ENCODE data around the gene BMAL1. TPM values are rescaled to one million over a fixed set of nuclear protein-coding genes. Genes with fewer than 3 reads are reported as not detected.
"Not testable (repeated sequence)": the region's sequence is repeated elsewhere in the genome, so short reads cannot be mapped to it uniquely, and the experiment has no call there.

The BMAL1 gene
- total and polyA plus RNA-seq, 9 donors = 17.7 to 53.4 (median 24.8) TPM

DNA sequence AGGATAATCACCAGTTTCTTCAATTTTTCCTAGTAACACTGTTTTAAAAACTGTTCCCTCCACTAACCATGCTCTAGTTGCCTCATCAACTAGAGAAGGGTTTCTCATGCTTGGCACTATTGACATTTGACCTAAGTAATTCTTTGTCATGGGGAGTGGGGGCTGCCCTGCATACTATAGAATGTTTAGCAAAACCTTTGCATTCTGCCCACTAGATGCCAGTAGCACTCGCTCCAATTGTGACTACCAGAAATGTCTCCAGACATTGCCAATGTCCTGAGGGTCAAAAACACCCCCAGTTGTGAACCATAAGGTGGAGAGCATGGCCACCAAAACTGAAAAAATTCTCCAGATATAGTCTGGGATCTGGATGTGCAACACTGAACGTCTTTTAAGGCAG lies 27.6 kb upstream of the BMAL1 start:
- TF ChIP-seq CTCF (IDR thresholded peaks at IDR 0.05) = no peak
- TF ChIP-seq POLR2A (IDR thresholded peaks at IDR 0.05) = no peak
- TF ChIP-seq EP300 (IDR thresholded peaks at IDR 0.05) = no peak
- H3K36me3 ChIP-seq = no peaks in the 10 kb centered on the region
- 31 to 76% (median 43%) methylated on average over 2 of the region's 2 CpGs for WGBS, 3 donors

DNA sequence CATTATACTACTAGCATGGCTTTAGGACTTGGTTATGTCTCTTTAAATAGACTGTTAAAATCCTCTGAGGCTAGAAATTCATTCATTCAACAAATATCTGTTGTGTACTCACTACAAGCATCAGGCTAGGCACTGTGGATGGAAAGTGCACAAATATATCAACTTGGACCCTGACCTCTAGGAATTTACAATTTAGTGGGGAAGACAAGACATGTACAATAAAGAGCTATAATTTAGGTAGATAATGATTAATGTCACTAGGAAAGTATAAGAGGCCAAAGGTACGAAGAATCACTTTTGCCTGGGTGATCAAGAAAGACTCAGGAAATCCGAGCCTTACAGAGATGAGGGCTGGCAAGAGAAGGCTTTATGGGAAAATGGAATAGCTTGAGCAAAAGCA lies 25.6 kb upstream of the BMAL1 start:
- no peaks in the 10 kb centered on the region for H3K9me3 ChIP-seq
- no peak overlapping the region for H3K27ac ChIP-seq
- 87 to 93% (median 90%) methylated on average over 2 of the region's 2 CpGs for WGBS, 3 donors
- H3K4me3 ChIP-seq = no peak overlapping the region
- H3K27me3 ChIP-seq = no peaks in the 10 kb centered on the region
- H3K36me3 ChIP-seq = no peaks in the 10 kb centered on the region
- intact Hi-C loops (cut with DNase I) = no loop called here
- no peaks in the 10 kb centered on the region for H3K4me1 ChIP-seq (ENCODE audit: insufficient read depth)
- DNase-seq = no peak
- TF ChIP-seq CTCF (IDR thresholded peaks at IDR 0.05) (no peak), EP300 (IDR thresholded peaks at IDR 0.05) (no peak), POLR2A (IDR thresholded peaks at IDR 0.05) (no peak)

More for the DNA sequence above, 27.6 kb upstream of the BMAL1 start:
- Histone ChIP-seq H3K27ac (no peak overlapping the region), H3K4me1 (ENCODE audit: insufficient read depth) (no peaks in the 10 kb centered on the region), H3K9me3 (no peaks in the 10 kb centered on the region), H3K27me3 (no peaks in the 10 kb centered on the region), H3K4me3 (no peak overlapping the region)
- intact Hi-C loops (cut with DNase I) = no loop called here
- no peak for DNase-seq

DNA sequence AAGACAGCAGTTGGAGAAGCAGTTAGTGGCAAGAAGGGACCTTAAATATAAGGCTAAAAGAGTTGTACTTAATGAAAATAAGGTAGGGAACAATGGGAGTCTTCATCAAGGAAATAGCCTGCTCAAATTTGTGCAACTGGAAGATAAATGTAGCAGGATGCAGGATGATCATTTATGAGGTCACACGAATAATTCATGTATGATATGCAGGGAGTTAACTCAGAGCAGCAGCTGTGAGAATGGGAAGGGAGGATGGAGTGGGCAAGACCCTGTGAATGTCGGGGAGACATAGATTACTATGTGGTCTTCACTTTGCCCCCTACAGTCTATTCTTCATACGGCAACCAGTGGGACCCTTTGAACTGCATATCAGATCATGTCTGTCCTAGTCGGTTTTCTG lies 25.2 kb upstream of the BMAL1 start:
- Histone ChIP-seq H3K4me1 (ENCODE audit: insufficient read depth) (no peaks in the 10 kb centered on the region), H3K36me3 (no peaks in the 10 kb centered on the region), H3K27me3 (no peaks in the 10 kb centered on the region), H3K9me3 (no peaks in the 10 kb centered on the region), H3K27ac (no peak overlapping the region), H3K4me3 (no peak overlapping the region)
- no peak for TF ChIP-seq CTCF (IDR thresholded peaks at IDR 0.05)
- TF ChIP-seq POLR2A (IDR thresholded peaks at IDR 0.05) = no peak
- no peak for TF ChIP-seq EP300 (IDR thresholded peaks at IDR 0.05)
- WGBS, 3 donors = 61 to 73% (median 67%) methylated on average over 4 of the region's 4 CpGs
- no peak for DNase-seq
- intact Hi-C loops (cut with DNase I) = no loop called here

GRCh38 chr11:13256216-13256615 lies 21.4 kb upstream of the BMAL1 start:
- intact Hi-C loops (cut with DNase I) = no loop called here
- no peak for TF ChIP-seq POLR2A (IDR thresholded peaks at IDR 0.05)
- TF ChIP-seq CTCF (IDR thresholded peaks at IDR 0.05) = no peak
- no peak for TF ChIP-seq EP300 (IDR thresholded peaks at IDR 0.05)
- H3K9me3 ChIP-seq = no peaks in the 10 kb centered on the region
- no peak for DNase-seq
- H3K27ac ChIP-seq = no peak overlapping the region
- H3K27me3 ChIP-seq = no peaks in the 10 kb centered on the region
- H3K4me1 ChIP-seq (ENCODE audit: insufficient read depth) = no peaks in the 10 kb centered on the region
- H3K36me3 ChIP-seq = no peaks in the 10 kb centered on the region
- 57 to 92% (median 59%) methylated on average over 3 of the region's 3 CpGs for WGBS, 3 donors
- no peak overlapping the region for H3K4me3 ChIP-seq

DNA sequence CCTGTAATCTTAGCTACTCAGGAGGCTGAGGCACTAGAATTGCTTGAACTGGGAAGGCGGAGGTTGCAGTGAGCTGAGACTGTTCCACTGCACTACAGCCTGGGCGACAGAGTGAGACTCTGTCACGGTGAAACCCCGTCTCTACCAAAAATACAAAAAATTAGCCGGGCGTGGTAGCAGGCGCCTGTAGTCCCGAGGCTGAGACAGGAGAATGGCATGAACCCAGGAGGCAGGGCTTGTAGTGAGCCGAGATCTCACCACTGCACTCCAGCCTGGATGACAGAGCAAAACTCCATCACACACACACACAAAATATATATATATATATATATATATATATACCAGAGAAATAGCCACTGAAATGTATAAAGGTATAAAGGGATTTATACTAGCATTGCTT lies 19.5 kb upstream of the BMAL1 start:
- H3K4me3 ChIP-seq; H3K9me3 ChIP-seq; H3K4me1 ChIP-seq (ENCODE audit: insufficient read depth); DNase-seq; H3K27me3 ChIP-seq; H3K36me3 ChIP-seq; intact Hi-C loops (cut with DNase I); H3K27ac ChIP-seq: not testable (repeated sequence)
- WGBS, 3 donors = 93 to 94% (median 93%) methylated on average over 8 to 9 of the region's 9 CpGs
